MM.1S (cell line): ENCODE measurements around the gene RBM45.

Experiments
- DNase-seq: peaks from one replicate; pipeline ENCODE4 v3.0.0-alpha.2; 2015
- H2AFZ ChIP-seq: fragments of 300-600 bp; sonication (generic); 2 replicates; pipeline ENCODE4 v1.6.0; 2016; ENCODE audit warnings: antibody characterized with exemption, low read length
- H3F3A ChIP-seq: fragments of 300-600 bp; sonication (generic); 2 replicates; pipeline ENCODE4 v1.6.1; 2016; ENCODE audit warnings: mild to moderate bottlenecking, antibody characterized with exemption, low read length, moderate library complexity, mixed read lengths; ENCODE audit not compliant: insufficient read depth
- H3K27ac ChIP-seq: fragments of 300-600 bp; sonication (generic); 2 replicates; pipeline ENCODE4 v1.5.1; 2016; ENCODE audit warnings: mild to moderate bottlenecking, low read length
- H3K27me3 ChIP-seq: fragments of 300-600 bp; sonication (generic); replicated peaks from 2 replicates; pipeline ENCODE4 v1.6.0; 2016; ENCODE audit warnings: low read length; ENCODE audit not compliant: insufficient read depth
- H3K36me3 ChIP-seq: fragments of 300-600 bp; sonication (generic); replicated peaks from 2 replicates; pipeline ENCODE4 v1.6.1; 2016; ENCODE audit warnings: mild to moderate bottlenecking, low read length, mixed read lengths; ENCODE audit not compliant: insufficient read depth
- H3K4me1 ChIP-seq: fragments of 300-600 bp; sonication (generic); 2 replicates; pipeline ENCODE4 v1.6.1; 2016; ENCODE audit warnings: low read length, mixed read lengths
- H3K4me2 ChIP-seq: fragments of 300-600 bp; sonication (generic); 2 replicates; pipeline ENCODE4 v1.6.0; 2016; ENCODE audit warnings: low read depth, low read length
- H3K4me3 ChIP-seq: fragments of 300-600 bp; sonication (generic); 2 replicates; pipeline ENCODE4 v1.5.1; 2016; ENCODE audit warnings: low read length, mixed read lengths
- H3K79me2 ChIP-seq: fragments of 300-600 bp; sonication (generic); 2 replicates; pipeline ENCODE4 v1.6.1; 2016; ENCODE audit warnings: mixed run types, low read length, mixed read lengths
- H3K9ac ChIP-seq: fragments of 300-600 bp; sonication (generic); 2 replicates; pipeline ENCODE4 v1.6.1; 2016; ENCODE audit warnings: low read length, mixed read lengths
- H3K9me2 ChIP-seq: fragments of 300-600 bp; sonication (generic); replicated peaks from 2 replicates; pipeline ENCODE4 v1.6.1; 2016; ENCODE audit warnings: mild to moderate bottlenecking, low read length, mixed read lengths; ENCODE audit not compliant: insufficient read depth
- H3K9me3 ChIP-seq: fragments of 300-600 bp; sonication (generic); replicated peaks from 2 replicates; pipeline ENCODE4 v1.6.1; 2016; ENCODE audit warnings: mild to moderate bottlenecking, low read length, mixed read lengths; ENCODE audit not compliant: insufficient read depth
- H4K20me1 ChIP-seq: fragments of 300-600 bp; sonication (generic); 2 replicates; pipeline ENCODE4 v1.6.1; 2016; ENCODE audit warnings: mild to moderate bottlenecking, low read length, moderate library complexity, mixed read lengths; ENCODE audit not compliant: insufficient read depth
- CTCF ChIP-seq: fragments of 300-600 bp; sonication (generic); IDR thresholded peaks from 2 replicates; pipeline ENCODE4 v1.5.1; 2016; ENCODE audit warnings: antibody characterized with exemption, low read length, mixed read lengths
- EZH2 ChIP-seq: fragments of 300-600 bp; sonication (generic); optimal IDR thresholded peaks from 2 replicates; pipeline ENCODE3; 2017; ENCODE audit warnings: low read depth, mild to moderate bottlenecking, antibody characterized with exemption, low read length, mixed read lengths
- EZH2phosphoT487 ChIP-seq: fragments of 300-600 bp; sonication (generic); IDR thresholded peaks from 2 replicates; pipeline ENCODE4 v1.6.1; 2018; ENCODE audit warnings: antibody characterized with exemption, low read length

Gene RBM45

GRCh38 chr2:178068823-178069454 lies 43.3 kb upstream of the RBM45 start:
- Histone ChIP-seq H3K9ac (no peak overlapping the region), H3K27me3 (no peaks in the 10 kb centered on the region), H3K9me3 (no peaks in the 10 kb centered on the region), H3K4me1 (no peaks in the 10 kb centered on the region), H3K9me2 (no peaks in the 10 kb centered on the region), H3F3A (no peaks in the 10 kb centered on the region), H3K36me3 (no peaks in the 10 kb centered on the region), H4K20me1 (no peaks in the 10 kb centered on the region), H3K79me2 (no peaks in the 10 kb centered on the region), H2AFZ (no peak overlapping the region), H3K27ac (no peak overlapping the region), H3K4me3 (no peak overlapping the region), H3K4me2 (no peak overlapping the region)
- no peak for DNase-seq
- TF ChIP-seq CTCF (no peak), EZH2 (no peak), EZH2phosphoT487 (no peak)

- no peaks in the 10 kb centered on the region for H3K4me1 ChIP-seq
- no peak overlapping the region for H3K4me3 ChIP-seq
- H3F3A ChIP-seq: no peaks in the 10 kb centered on the region
- H3K36me3 ChIP-seq: no peaks in the 10 kb centered on the region
- H4K20me1 ChIP-seq: no peaks in the 10 kb centered on the region
- no peak overlapping the region for H2AFZ ChIP-seq
- no peak overlapping the region for H3K4me2 ChIP-seq
- no peak for DNase-seq
- no peak overlapping the region for H3K27ac ChIP-seq
- no peaks in the 10 kb centered on the region for H3K9me3 ChIP-seq
- TF ChIP-seq CTCF (no peak), EZH2 (no peak), EZH2phosphoT487 (no peak)
- no peaks in the 10 kb centered on the region for H3K9me2 ChIP-seq
- no peaks in the 10 kb centered on the region for H3K79me2 ChIP-seq
- H3K27me3 ChIP-seq: no peaks in the 10 kb centered on the region
- H3K9ac ChIP-seq: no peak overlapping the region
Observed at GRCh38 chr2:178069551-178069950, 42.7 kb upstream of the RBM45 start.

- no peak overlapping the region for H3K9ac ChIP-seq
- H3K27ac ChIP-seq: no peak overlapping the region
- no peaks in the 10 kb centered on the region for H3K27me3 ChIP-seq
- no peak overlapping the region for H3K4me2 ChIP-seq
- no peaks in the 10 kb centered on the region for H3K4me1 ChIP-seq
- H3K9me2 ChIP-seq: no peaks in the 10 kb centered on the region
- no peaks in the 10 kb centered on the region for H3K79me2 ChIP-seq
- H3K9me3 ChIP-seq: no peaks in the 10 kb centered on the region
- H3K4me3 ChIP-seq: no peak overlapping the region
- H2AFZ ChIP-seq: no peak overlapping the region
- no peaks in the 10 kb centered on the region for H3K36me3 ChIP-seq
- no peaks in the 10 kb centered on the region for H3F3A ChIP-seq
- no peaks in the 10 kb centered on the region for H4K20me1 ChIP-seq
- no peak for TF ChIP-seq CTCF
- no peak for TF ChIP-seq EZH2phosphoT487
- TF ChIP-seq EZH2: no peak
- DNase-seq: no peak
Observed at GRCh38 chr2:178070824-178071223, 41.4 kb upstream of the RBM45 start.
